ENCODE results near the gene TSFM.

TSFM gene

GRCh38 chr12:57840726-57841125 is 58.1 kb downstream of the TSFM start (continued):
- TF ChIP-seq, protein P1, sequence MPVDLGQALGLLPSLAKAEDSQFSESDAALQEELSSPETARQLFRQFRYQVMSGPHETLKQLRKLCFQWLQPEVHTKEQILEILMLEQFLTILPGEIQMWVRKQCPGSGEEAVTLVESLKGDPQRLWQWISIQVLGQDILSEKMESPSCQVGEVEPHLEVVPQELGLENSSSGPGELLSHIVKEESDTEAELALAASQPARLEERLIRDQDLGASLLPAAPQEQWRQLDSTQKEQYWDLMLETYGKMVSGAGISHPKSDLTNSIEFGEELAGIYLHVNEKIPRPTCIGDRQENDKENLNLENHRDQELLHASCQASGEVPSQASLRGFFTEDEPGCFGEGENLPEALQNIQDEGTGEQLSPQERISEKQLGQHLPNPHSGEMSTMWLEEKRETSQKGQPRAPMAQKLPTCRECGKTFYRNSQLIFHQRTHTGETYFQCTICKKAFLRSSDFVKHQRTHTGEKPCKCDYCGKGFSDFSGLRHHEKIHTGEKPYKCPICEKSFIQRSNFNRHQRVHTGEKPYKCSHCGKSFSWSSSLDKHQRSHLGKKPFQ (tag by site-specific recombination; IDR thresholded peaks at IDR 0.05), result no peak
- TF ChIP-seq KLF10 (tag by site-specific recombination; IDR thresholded peaks at IDR 0.05), result no peak
- no peak for TF ChIP-seq PATZ1 (tag by site-specific recombination; IDR thresholded peaks at IDR 0.05)
- no peak for TF ChIP-seq ZBTB7A (tag by site-specific recombination; IDR thresholded peaks at IDR 0.05; ENCODE audit: low read depth)
- TF ChIP-seq ZNF544 (tag by site-specific recombination; IDR thresholded peaks at IDR 0.05), result no peak
- no peak for TF ChIP-seq ZSCAN4 (tag by site-specific recombination; IDR thresholded peaks at IDR 0.05)
- TF ChIP-seq ZXDB (tag by site-specific recombination; IDR thresholded peaks at IDR 0.05), result no peak
- TF ChIP-seq ZNF362 (tag by site-specific recombination; IDR thresholded peaks at IDR 0.05), result no peak
- no peak for TF ChIP-seq ZNF791 (tag by site-specific recombination; IDR thresholded peaks at IDR 0.05)
- no peak for TF ChIP-seq ZNF707 (tag by site-specific recombination; IDR thresholded peaks at IDR 0.05)
- TF ChIP-seq OVOL3 (tag by site-specific recombination; IDR thresholded peaks at IDR 0.05), result no peak
- TF ChIP-seq IKZF3 (tag by site-specific recombination; IDR thresholded peaks at IDR 0.05), result no peak
- no peak for TF ChIP-seq ZNF169 (tag by site-specific recombination; IDR thresholded peaks at IDR 0.05)
- TF ChIP-seq ZNF223 (tag by site-specific recombination; IDR thresholded peaks at IDR 0.05), result peak; percentile 86
- TF ChIP-seq ZNF37A (tag by site-specific recombination; IDR thresholded peaks at IDR 0.05), result no peak
- TF ChIP-seq ZNF157 (tag by site-specific recombination; IDR thresholded peaks at IDR 0.05), result no peak
- no peak for TF ChIP-seq ZNF514 (tag by site-specific recombination; IDR thresholded peaks at IDR 0.05)
- TF ChIP-seq ZNF571 (tag by site-specific recombination; IDR thresholded peaks at IDR 0.05), result no peak
- TF ChIP-seq, protein P2, sequence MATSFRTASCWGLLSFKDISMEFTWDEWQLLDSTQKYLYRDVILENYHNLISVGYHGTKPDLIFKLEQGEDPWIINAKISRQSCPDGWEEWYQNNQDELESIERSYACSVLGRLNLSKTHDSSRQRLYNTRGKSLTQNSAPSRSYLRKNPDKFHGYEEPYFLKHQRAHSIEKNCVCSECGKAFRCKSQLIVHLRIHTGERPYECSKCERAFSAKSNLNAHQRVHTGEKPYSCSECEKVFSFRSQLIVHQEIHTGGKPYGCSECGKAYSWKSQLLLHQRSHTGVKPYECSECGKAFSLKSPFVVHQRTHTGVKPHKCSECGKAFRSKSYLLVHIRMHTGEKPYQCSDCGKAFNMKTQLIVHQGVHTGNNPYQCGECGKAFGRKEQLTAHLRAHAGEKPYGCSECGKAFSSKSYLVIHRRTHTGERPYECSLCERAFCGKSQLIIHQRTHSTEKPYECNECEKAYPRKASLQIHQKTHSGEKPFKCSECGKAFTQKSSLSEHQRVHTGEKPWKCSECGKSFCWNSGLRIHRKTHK (tag by site-specific recombination; IDR thresholded peaks at IDR 0.05), result no peak
- no peak for TF ChIP-seq ZNF354C (tag by site-specific recombination; IDR thresholded peaks at IDR 0.05; ENCODE audit: borderline replicate concordance, low read depth)
- no peak for TF ChIP-seq GLI2 (tag by site-specific recombination; IDR thresholded peaks at IDR 0.05; ENCODE audit: borderline replicate concordance, low read depth)
- TF ChIP-seq, protein P3, sequence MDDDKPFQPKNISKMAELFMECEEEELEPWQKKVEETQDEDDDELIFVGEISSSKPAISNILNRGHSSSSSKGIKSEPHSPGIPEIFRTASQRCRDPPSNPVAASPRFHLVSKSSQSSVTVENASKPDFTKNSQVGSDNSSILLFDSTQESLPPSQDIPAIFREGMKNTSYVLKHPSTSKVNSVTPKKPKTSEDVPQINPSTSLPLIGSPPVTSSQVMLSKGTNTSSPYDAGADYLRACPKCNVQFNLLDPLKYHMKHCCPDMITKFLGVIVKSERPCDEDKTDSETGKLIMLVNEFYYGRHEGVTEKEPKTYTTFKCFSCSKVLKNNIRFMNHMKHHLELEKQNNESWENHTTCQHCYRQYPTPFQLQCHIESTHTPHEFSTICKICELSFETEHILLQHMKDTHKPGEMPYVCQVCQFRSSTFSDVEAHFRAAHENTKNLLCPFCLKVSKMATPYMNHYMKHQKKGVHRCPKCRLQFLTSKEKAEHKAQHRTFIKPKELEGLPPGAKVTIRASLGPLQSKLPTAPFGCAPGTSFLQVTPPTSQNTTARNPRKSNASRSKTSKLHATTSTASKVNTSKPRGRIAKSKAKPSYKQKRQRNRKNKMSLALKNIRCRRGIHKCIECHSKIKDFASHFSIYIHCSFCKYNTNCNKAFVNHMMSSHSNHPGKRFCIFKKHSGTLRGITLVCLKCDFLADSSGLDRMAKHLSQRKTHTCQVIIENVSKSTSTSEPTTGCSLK (tag by site-specific recombination; IDR thresholded peaks at IDR 0.05), result no peak
- TF ChIP-seq, protein P4, sequence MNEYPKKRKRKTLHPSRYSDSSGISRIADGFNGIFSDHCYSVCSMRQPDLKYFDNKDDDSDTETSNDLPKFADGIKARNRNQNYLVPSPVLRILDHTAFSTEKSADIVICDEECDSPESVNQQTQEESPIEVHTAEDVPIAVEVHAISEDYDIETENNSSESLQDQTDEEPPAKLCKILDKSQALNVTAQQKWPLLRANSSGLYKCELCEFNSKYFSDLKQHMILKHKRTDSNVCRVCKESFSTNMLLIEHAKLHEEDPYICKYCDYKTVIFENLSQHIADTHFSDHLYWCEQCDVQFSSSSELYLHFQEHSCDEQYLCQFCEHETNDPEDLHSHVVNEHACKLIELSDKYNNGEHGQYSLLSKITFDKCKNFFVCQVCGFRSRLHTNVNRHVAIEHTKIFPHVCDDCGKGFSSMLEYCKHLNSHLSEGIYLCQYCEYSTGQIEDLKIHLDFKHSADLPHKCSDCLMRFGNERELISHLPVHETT (tag by site-specific recombination; IDR thresholded peaks at IDR 0.05), result no peak
- 0 out of 2 replicates have a peak, but pooled peaks have one; percentile 13 for TF ChIP-seq PRDM1 (tag by site-specific recombination; IDR thresholded peaks at IDR 0.05)

Data from HEK293 (cell line).